HG03045 (cell line): ENCODE results near the gene HDAC6.
"Not testable (repeated sequence)": the region's sequence is repeated elsewhere in the genome, so short reads cannot be mapped to it uniquely, and the experiment has no call there.

Experiments used
- ATAC-seq: cut with Tn5 transposase; IDR thresholded peaks from one replicate; pipeline ENCODE4 v1.9.1; 2021; ENCODE audit warnings: mild to moderate bottlenecking, moderate library complexity; ENCODE audit not compliant: unreplicated experiment

Gene HDAC6

GRCh38 chrX:48789366-48790220, 12.3 kb upstream of the HDAC6 start:
- no peak for ATAC-seq

GRCh38 chrX:48790477-48790876, 11.4 kb upstream of the HDAC6 start:
- ATAC-seq: no peak

- no peak for ATAC-seq
Observed at GRCh38 chrX:48791063-48791820, 10.6 kb upstream of the HDAC6 start.

- no peak for ATAC-seq
Observed at GRCh38 chrX:48792219-48792618, 9.6 kb upstream of the HDAC6 start.

GRCh38 chrX:48793935-48794334, 7.9 kb upstream of the HDAC6 start:
- no peak for ATAC-seq

- ATAC-seq: no peak
Observed at GRCh38 chrX:48794340-48794910, 7.4 kb upstream of the HDAC6 start.

GRCh38 chrX:48794911-48795515, 6.9 kb upstream of the HDAC6 start:
- no peak for ATAC-seq

- no peak for ATAC-seq
Observed at GRCh38 chrX:48798318-48798717, 3.5 kb upstream of the HDAC6 start.

- ATAC-seq: no peak
Observed at GRCh38 chrX:48800574-48801279, 1.1 kb upstream of the HDAC6 start.

GRCh38 chrX:48802089-48802904, 430 bp downstream of the HDAC6 start:
- peak; percentile 36 for ATAC-seq

GRCh38 chrX:48802905-48803200, 986 bp downstream of the HDAC6 start:
- no peak for ATAC-seq

GRCh38 chrX:48806081-48806480, 4.2 kb downstream of the HDAC6 start:
- ATAC-seq: no peak

- ATAC-seq: no peak
Observed at GRCh38 chrX:48813644-48814043, 11.8 kb downstream of the HDAC6 start.

- no peak for ATAC-seq
Observed at GRCh38 chrX:48814722-48815121, 12.9 kb downstream of the HDAC6 start.

- ATAC-seq: no peak
Observed at GRCh38 chrX:48815266-48815665, 13.4 kb downstream of the HDAC6 start.

GRCh38 chrX:48816014-48816810, 14.3 kb downstream of the HDAC6 start:
- ATAC-seq: no peak

- ATAC-seq: no peak
Observed at GRCh38 chrX:48818098-48818497, 16.2 kb downstream of the HDAC6 start.

- ATAC-seq: no peak
Observed at GRCh38 chrX:48818866-48819265, 17.0 kb downstream of the HDAC6 start.

- ATAC-seq: not testable (repeated sequence)
Observed at GRCh38 chrX:48819394-48819793, 17.5 kb downstream of the HDAC6 start.
